ENCODE results near the gene IL17B.

- TF ChIP-seq, protein P1, sequence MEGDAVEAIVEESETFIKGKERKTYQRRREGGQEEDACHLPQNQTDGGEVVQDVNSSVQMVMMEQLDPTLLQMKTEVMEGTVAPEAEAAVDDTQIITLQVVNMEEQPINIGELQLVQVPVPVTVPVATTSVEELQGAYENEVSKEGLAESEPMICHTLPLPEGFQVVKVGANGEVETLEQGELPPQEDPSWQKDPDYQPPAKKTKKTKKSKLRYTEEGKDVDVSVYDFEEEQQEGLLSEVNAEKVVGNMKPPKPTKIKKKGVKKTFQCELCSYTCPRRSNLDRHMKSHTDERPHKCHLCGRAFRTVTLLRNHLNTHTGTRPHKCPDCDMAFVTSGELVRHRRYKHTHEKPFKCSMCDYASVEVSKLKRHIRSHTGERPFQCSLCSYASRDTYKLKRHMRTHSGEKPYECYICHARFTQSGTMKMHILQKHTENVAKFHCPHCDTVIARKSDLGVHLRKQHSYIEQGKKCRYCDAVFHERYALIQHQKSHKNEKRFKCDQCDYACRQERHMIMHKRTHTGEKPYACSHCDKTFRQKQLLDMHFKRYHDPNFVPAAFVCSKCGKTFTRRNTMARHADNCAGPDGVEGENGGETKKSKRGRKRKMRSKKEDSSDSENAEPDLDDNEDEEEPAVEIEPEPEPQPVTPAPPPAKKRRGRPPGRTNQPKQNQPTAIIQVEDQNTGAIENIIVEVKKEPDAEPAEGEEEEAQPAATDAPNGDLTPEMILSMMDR (IDR thresholded peaks at IDR 0.05; ENCODE audit: low read depth, low read length, poor library complexity, severe bottlenecking) = no peak
- no peak for TF ChIP-seq EZH2phosphoT487 (IDR thresholded peaks at IDR 0.05; ENCODE audit: borderline replicate concordance, low read length)
Measured at GRCh38 chr5:149374303-149374702, 4.8 kb downstream of the IL17B start.

Data from DOHH2 (cell line).